ENCODE measurements around the gene BBS9. TPM values are rescaled to one million over a fixed set of nuclear protein-coding genes. Genes with fewer than 3 reads are reported as not detected.

The BBS9 gene
- total RNA-seq, 6 experiments from 2014 or later, result 3.0 to 8.0 (median 6.6) TPM

- no peaks in the 10 kb centered on the region for H3K36me3 ChIP-seq
- no peak for TF ChIP-seq POLR2A (IDR thresholded peaks at IDR 0.05)
- TF ChIP-seq CTCF (IDR thresholded peaks at IDR 0.05), result no peak
- intact Hi-C loops (cut with DNase I), result no loop called here
Observed at GRCh38 chr7:33487998-33488682, 358.8 kb downstream of the BBS9 start.

GRCh38 chr7:33494474-33494873, 365.1 kb downstream of the BBS9 start:
- Histone ChIP-seq H3K4me3 (no peak overlapping the region), H3K27ac (no peak overlapping the region), H3K36me3 (no peaks in the 10 kb centered on the region), H3K4me1 (no peaks in the 10 kb centered on the region), H3K9me3 (no peaks in the 10 kb centered on the region), H3K27me3 (no peaks in the 10 kb centered on the region)
- DNase-seq (no peak), ATAC-seq (no peak)
- intact Hi-C loops (cut with DNase I), result no loop called here
- TF ChIP-seq POLR2A (IDR thresholded peaks at IDR 0.05), result no peak
- TF ChIP-seq CTCF (IDR thresholded peaks at IDR 0.05), result no peak

More at GRCh38 chr7:33487998-33488682, 358.8 kb downstream of the BBS9 start:
- Histone ChIP-seq H3K9me3 (no peaks in the 10 kb centered on the region), H3K4me1 (no peaks in the 10 kb centered on the region), H3K27ac (no peak overlapping the region), H3K27me3 (no peaks in the 10 kb centered on the region), H3K4me3 (no peak overlapping the region)
- ATAC-seq (no peak), DNase-seq (no peak)

GRCh38 chr7:33495207-33495606, 365.8 kb downstream of the BBS9 start:
- no peak for ATAC-seq
- H3K9me3 ChIP-seq, result no peaks in the 10 kb centered on the region
- no peak for TF ChIP-seq POLR2A (IDR thresholded peaks at IDR 0.05)
- no peak for TF ChIP-seq CTCF (IDR thresholded peaks at IDR 0.05)
- H3K27me3 ChIP-seq, result no peaks in the 10 kb centered on the region
- no peak overlapping the region for H3K27ac ChIP-seq
- no peaks in the 10 kb centered on the region for H3K4me1 ChIP-seq
- no peak for DNase-seq
- WGBS (ENCODE audit: insufficient coverage, low coverage, low lambda C conversion rate, missing lambda C conversion rate), result 75% methylated on average over 5 of the region's 5 CpGs
- no peaks in the 10 kb centered on the region for H3K36me3 ChIP-seq
- intact Hi-C loops (cut with DNase I), result no loop called here
- no peak overlapping the region for H3K4me3 ChIP-seq

- 87% methylated on average over 2 of the region's 2 CpGs for WGBS (ENCODE audit: insufficient coverage, low coverage, low lambda C conversion rate, missing lambda C conversion rate)
- TF ChIP-seq POLR2A (IDR thresholded peaks at IDR 0.05) (no peak), CTCF (IDR thresholded peaks at IDR 0.05) (no peak)
- DNase-seq (no peak), ATAC-seq (no peak)
- Histone ChIP-seq H3K27me3 (no peaks in the 10 kb centered on the region), H3K9me3 (no peaks in the 10 kb centered on the region), H3K36me3 (no peaks in the 10 kb centered on the region), H3K27ac (no peak overlapping the region), H3K4me1 (no peaks in the 10 kb centered on the region), H3K4me3 (no peak overlapping the region)
- intact Hi-C loops (cut with DNase I), result no loop called here
Observed at GRCh38 chr7:33497051-33497450, 367.7 kb downstream of the BBS9 start.

Data from right lobe of liver (tissue), 6 donors.